SU-DHL-6 (cell line): Measurements from ENCODE around the gene TSTD1.

Experiments used
- CTCF ChIP-seq: fragments of 200-600 bp; sonication (generic); IDR thresholded peaks from one replicate; pipeline ENCODE4 v1.5.1; 2017; ENCODE audit warnings: antibody characterized with exemption, mild to moderate bottlenecking, low read length, moderate library complexity; ENCODE audit not compliant: insufficient read depth, poor library complexity, severe bottlenecking
- EZH2phosphoT487 ChIP-seq: fragments of 200-600 bp; sonication (generic), shearing (Covaris generic); conservative IDR thresholded peaks from 2 replicates; pipeline ENCODE4 v1.6.1; 2018; ENCODE audit warnings: mild to moderate bottlenecking, antibody characterized with exemption, low read length, moderate library complexity, mixed read lengths

GRCh38 chr1:161077426-161077825, 38.7 kb upstream of the TSTD1 start:
- no peak for TF ChIP-seq CTCF
- TF ChIP-seq EZH2phosphoT487 = no peak
